Lower lobe of right lung (tissue), 2 donors: Measurements from ENCODE around the gene FGF9. TPM values are rescaled to one million over a fixed set of nuclear protein-coding genes. Genes with fewer than 3 reads are reported as not detected.
A peak's percentile ranks its signal among the peaks of the same experiment; 100 is the strongest.

Experiments
- ATAC-seq, 2 donors: fragments of 200-7000 bp; cut with Tn5 transposase; one replicate each; pipeline ENCODE4 v1.9.1; 2020 to 2022; ENCODE audit warnings: mild to moderate bottlenecking in 2 of 2, moderate library complexity in 2 of 2
- DNase-seq: peaks from one replicate; pipeline ENCODE4 v3.0.0-alpha.2; 2020
- H3K27ac ChIP-seq: fragments of 200-600 bp; one replicate; pipeline ENCODE4 v1.8.0; 2022
- H3K27me3 ChIP-seq: fragments of 200-600 bp; one replicate; pipeline ENCODE4 v1.8.0; 2022; ENCODE audit warnings: low read depth
- H3K36me3 ChIP-seq: fragments of 200-600 bp; one replicate; pipeline ENCODE4 v1.8.0; 2022; ENCODE audit warnings: mild to moderate bottlenecking
- H3K4me1 ChIP-seq: fragments of 200-600 bp; one replicate; pipeline ENCODE4 v1.8.0; 2022
- H3K4me3 ChIP-seq: fragments of 200-600 bp; one replicate; pipeline ENCODE4 v1.8.0; 2022; ENCODE audit warnings: mild to moderate bottlenecking
- H3K9me3 ChIP-seq: fragments of 200-600 bp; one replicate; pipeline ENCODE4 v1.8.0; 2022
- intact Hi-C: fragments of 100-400 bp; cut with DNase I; formaldehyde crosslinking; loops from one replicate; pipeline ENCODE4 v1.11.0; 2022
- total RNA-seq: library from RNA; stranded (reverse); fragmentation: NEBNext Ultra II Directional; extraction: Animal tissue kit (Norgen Biotek cat#: 25700); gene quantifications from one replicate; pipeline ENCODE4 v1.2.1, GENCODE V29; 2021
- TF ChIP-seq, protein P1 (sequence below): fragments of 200-600 bp; IDR thresholded peaks from one replicate; pipeline ENCODE4 v1.8.0; 2022; ENCODE audit warnings: antibody characterized with exemption, mild to moderate bottlenecking
- donor health status: DM: no; HTN: yes; CAD: no; lungs with severe emphysema.

FGF9 gene
- total RNA-seq, 1 donor from 2014 or later: 1.6 TPM

DNA sequence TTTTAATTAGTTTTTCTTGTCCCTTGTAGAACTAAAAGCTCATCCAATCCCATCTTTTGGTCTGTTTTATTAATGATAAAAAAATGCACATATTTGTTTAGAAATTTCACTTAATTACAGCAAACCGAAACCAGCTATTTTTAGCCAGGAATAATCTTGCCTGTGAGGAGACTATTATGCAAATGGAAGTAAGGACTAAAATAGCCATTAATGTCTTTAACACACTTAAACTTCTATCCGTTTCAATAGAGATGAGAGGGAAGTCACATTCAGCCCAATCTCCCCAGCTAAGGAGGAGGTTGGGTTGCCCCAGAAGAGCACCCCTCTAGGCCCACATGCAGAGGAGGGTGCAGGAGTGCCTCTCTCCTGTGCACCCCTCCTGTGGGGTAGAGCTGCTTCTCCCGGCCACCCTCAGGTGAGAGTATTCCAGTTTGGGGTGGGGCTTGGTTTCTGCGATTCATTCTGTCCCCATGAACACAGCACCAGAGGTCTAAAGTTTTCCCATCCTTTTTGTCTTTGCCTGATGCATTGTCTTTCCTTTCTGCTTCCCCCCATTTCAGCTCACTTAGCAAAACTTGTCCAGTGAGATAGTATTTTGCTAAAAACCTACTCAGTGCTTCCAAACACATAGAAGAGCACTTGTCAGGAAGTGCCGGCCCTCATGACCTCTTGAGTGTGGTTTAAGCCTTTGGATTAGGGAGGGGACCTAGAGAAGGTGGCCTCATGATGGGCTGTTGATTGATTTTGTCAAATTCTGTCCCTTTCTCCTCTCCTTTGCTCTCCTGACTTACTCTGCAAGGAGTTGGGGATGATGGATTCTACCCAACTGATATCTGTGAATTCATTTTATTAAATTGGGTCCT is 28.2 kb downstream of the FGF9 start:
- H3K27ac ChIP-seq: no peak overlapping the region
- peak; percentile 59 to 71 for ATAC-seq
- peaks cover 18% of the 10 kb centered on the region for H3K4me1 ChIP-seq
- TF ChIP-seq, protein P1, sequence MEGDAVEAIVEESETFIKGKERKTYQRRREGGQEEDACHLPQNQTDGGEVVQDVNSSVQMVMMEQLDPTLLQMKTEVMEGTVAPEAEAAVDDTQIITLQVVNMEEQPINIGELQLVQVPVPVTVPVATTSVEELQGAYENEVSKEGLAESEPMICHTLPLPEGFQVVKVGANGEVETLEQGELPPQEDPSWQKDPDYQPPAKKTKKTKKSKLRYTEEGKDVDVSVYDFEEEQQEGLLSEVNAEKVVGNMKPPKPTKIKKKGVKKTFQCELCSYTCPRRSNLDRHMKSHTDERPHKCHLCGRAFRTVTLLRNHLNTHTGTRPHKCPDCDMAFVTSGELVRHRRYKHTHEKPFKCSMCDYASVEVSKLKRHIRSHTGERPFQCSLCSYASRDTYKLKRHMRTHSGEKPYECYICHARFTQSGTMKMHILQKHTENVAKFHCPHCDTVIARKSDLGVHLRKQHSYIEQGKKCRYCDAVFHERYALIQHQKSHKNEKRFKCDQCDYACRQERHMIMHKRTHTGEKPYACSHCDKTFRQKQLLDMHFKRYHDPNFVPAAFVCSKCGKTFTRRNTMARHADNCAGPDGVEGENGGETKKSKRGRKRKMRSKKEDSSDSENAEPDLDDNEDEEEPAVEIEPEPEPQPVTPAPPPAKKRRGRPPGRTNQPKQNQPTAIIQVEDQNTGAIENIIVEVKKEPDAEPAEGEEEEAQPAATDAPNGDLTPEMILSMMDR: no peak
- H3K9me3 ChIP-seq: no peaks in the 10 kb centered on the region
- intact Hi-C loops: no loop called here
- no peak overlapping the region for H3K4me3 ChIP-seq
- H3K27me3 ChIP-seq: no peaks in the 10 kb centered on the region
- DNase-seq: no peak
- no peaks in the 10 kb centered on the region for H3K36me3 ChIP-seq

DNA sequence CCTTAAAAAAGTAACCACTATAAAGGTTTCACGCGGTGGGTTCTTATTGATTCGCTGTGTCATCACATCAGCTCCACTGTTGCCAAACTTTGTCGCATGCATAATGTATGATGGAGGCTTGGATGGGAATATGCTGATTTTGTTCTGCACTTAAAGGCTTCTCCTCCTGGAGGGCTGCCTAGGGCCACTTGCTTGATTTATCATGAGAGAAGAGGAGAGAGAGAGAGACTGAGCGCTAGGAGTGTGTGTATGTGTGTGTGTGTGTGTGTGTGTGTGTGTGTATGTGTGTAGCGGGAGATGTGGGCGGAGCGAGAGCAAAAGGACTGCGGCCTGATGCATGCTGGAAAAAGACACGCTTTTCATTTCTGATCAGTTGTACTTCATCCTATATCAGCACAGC is 30.6 kb downstream of the FGF9 start:
- intact Hi-C loops: no loop called here
- TF ChIP-seq, protein P1: no peak

DNA sequence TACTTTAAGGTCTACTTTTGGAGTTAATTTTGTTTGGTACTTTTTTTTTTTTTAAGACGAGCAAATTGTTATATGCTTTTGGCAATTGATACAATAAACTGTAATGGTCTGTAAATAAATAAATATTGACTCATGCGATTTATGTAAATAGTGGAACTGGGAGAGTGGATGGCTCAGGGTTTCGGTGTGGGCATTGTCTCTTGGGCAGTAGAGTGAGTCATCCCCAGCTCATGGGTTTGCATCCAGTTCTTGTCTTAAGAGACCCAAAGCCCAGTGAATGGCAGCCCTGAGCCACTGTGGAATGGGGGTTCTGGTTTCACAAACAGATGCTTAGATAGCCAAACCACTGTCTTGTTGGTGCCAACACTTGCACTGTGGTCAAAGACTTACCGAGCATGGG is 33.0 kb downstream of the FGF9 start:
- no peak for DNase-seq
- no peak overlapping the region for H3K4me3 ChIP-seq
- ATAC-seq: no peak
- H3K27me3 ChIP-seq: no peaks in the 10 kb centered on the region
- TF ChIP-seq, protein P1: no peak
- H3K36me3 ChIP-seq: no peaks in the 10 kb centered on the region
- no peaks in the 10 kb centered on the region for H3K9me3 ChIP-seq
- H3K27ac ChIP-seq: no peak overlapping the region
- intact Hi-C loops: no loop called here
- peaks cover 8% of the 10 kb centered on the region for H3K4me1 ChIP-seq

More for the DNA sequence above, 30.6 kb downstream of the FGF9 start:
- no peak overlapping the region for H3K4me3 ChIP-seq
- H3K9me3 ChIP-seq: no peaks in the 10 kb centered on the region
- H3K4me1 ChIP-seq: peaks cover 18% of the 10 kb centered on the region
- H3K27me3 ChIP-seq: no peaks in the 10 kb centered on the region
- H3K36me3 ChIP-seq: no peaks in the 10 kb centered on the region
- ATAC-seq (no peak), DNase-seq (no peak)
- H3K27ac ChIP-seq: no peak overlapping the region

- no peak overlapping the region for H3K27ac ChIP-seq
- intact Hi-C loops: no loop called here
- no peak for ATAC-seq
- no peak overlapping the region for H3K4me3 ChIP-seq
- no peaks in the 10 kb centered on the region for H3K4me1 ChIP-seq
- no peaks in the 10 kb centered on the region for H3K36me3 ChIP-seq
- no peak for DNase-seq
- H3K9me3 ChIP-seq: no peaks in the 10 kb centered on the region
- no peaks in the 10 kb centered on the region for H3K27me3 ChIP-seq
- TF ChIP-seq, protein P1: no peak
These were observed 36.7 kb downstream of the FGF9 start for GRCh38 chr13:21707586-21707985.

DNA sequence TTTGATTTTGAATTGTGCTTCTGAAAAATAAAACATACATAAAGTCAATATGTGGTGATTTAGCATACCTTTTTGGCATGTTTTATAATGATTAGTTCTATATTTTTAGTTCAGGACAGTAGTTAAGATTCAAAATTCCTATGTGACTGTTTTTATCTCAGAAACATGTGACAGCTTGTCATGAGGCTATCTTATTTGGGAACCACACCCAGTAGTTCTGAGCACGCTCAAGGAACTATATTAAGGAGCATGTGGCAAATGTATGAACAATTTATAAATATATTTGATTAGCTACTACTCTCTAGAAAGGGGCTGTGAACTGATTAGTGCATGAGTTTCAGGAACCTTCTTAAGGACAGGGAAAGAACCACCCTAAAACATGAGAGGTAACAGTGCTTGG is 38.8 kb downstream of the FGF9 start:
- DNase-seq: no peak
- Histone ChIP-seq H3K9me3 (no peaks in the 10 kb centered on the region), H3K27ac (no peak overlapping the region), H3K27me3 (no peaks in the 10 kb centered on the region), H3K4me3 (no peak overlapping the region), H3K4me1 (no peaks in the 10 kb centered on the region), H3K36me3 (no peaks in the 10 kb centered on the region)
- intact Hi-C loops: no loop called here
- TF ChIP-seq, protein P1: no peak
- ATAC-seq: no peak
